HG03521 (cell line): ENCODE measurements around the gene TRMU.
"Not testable (repeated sequence)": the region's sequence is repeated elsewhere in the genome, so short reads cannot be mapped to it uniquely, and the experiment has no call there.

Experiments used
- ATAC-seq: cut with Tn5 transposase; IDR thresholded peaks from one replicate; pipeline ENCODE4 v1.9.1; 2021; ENCODE audit warnings: mild to moderate bottlenecking, moderate library complexity; ENCODE audit not compliant: unreplicated experiment

TRMU gene

GRCh38 chr22:46381731-46382130, 46.2 kb downstream of the TRMU start:
- no peak for ATAC-seq

DNA sequence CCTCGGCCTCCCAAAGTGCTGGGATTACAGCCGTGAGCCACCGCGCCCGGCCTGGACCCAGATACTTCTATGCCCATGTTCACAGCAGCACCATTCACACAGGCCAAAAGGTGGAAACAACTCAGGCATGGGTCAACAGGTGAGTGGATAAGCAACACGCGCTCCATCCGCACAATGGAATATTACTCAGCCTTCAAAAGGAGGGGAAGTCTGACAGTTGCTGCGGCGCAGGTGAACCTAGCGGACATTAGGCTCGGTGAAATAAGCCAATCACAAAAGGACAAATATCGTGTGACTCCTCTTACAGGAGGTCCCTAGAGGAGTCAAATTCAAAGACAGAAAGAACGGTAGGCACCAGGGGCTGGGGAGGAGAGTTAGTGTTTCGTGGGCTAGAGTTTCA, 47.0 kb downstream of the TRMU start:
- no peak for ATAC-seq

DNA sequence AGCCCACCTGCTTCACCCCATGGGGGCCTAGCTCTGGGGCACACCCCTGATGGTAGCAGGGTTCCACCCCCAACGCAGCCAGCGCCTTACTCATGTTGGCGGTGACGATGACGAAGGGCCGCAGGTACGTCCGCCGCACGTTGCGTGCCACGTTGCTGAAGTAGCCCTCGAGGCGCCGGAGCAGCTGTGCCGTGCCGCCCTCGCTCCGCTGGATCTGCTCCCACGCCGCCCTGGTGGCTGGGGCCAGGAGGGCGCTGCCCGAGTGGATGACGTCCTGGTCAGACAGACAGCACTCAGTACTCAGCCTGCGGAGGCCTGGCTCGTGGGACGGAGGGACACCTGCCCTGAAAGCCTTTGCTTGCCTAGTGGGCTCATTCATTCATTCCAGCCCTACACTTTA, 50.8 kb downstream of the TRMU start:
- no peak for ATAC-seq

- ATAC-seq, result no peak
Observed at GRCh38 chr22:46387748-46388147, 52.2 kb downstream of the TRMU start.

- no peak for ATAC-seq
Observed at GRCh38 chr22:46388647-46389046, 53.1 kb downstream of the TRMU start.

- no peak for ATAC-seq
Observed at GRCh38 chr22:46389081-46389480, 53.6 kb downstream of the TRMU start.

DNA sequence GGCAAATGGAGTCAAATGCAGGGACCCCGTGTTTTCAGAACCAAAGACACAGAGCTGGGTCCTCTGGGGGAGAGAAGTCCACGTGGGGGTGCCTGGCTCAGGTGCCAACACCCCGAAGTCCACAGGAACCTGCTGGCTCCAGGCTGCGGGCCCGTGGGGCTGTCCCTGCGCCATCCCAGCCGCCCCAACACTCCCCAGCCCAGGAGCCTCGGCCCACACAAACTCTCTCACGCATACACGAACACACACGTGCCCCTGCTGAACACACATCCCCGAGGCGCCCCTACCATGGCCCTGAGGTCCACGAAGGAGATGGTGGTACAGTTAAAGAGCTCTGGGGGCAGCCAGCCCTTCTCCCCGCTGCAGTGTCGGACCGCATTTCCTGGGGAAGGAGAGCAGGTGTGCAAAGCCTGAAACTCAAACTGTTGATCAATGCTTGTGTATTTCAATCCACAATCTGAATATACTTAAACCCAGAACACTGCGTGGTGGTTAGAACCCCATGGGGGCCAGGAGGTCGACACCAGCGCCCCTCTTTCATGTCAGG, 54.7 kb downstream of the TRMU start:
- no peak for ATAC-seq

- no peak for ATAC-seq
Observed at GRCh38 chr22:46390652-46391301, 55.3 kb downstream of the TRMU start.

- no peak for ATAC-seq
Observed at GRCh38 chr22:46391486-46392136, 56.1 kb downstream of the TRMU start.

DNA sequence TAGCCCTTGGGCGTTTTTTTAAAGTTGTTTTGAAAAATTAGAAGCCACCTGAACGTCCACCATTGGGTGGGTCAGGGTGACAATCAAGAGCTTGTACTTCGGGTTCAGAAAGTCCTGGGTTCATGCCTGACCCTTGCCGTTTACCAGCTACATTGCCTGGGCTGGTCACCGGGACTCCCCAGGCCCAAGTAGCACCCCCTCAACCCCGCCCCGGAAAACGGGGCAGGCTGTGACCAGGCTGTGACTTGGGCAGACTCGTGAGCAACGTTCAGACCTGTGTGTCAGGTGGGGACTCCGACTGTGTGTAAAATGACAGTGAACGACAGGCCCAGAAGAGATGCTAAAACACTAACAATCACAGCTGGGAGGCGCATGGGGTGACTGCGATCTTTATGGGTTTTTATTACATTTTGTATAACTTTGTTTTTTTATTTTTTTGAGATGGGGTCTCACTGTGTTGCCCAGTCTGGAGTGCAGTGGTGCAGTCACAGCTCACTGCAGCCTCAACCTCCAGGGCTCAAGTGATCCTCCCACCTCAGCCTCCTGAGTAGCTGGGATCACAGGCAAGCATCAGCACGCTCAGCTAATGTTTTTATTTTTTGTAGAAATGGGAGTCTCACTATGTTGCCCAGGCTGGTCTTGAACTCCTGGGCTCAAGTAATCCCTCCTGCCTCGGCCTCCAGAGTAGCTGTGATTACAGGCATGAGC, 56.8 kb downstream of the TRMU start:
- ATAC-seq, result no peak

DNA sequence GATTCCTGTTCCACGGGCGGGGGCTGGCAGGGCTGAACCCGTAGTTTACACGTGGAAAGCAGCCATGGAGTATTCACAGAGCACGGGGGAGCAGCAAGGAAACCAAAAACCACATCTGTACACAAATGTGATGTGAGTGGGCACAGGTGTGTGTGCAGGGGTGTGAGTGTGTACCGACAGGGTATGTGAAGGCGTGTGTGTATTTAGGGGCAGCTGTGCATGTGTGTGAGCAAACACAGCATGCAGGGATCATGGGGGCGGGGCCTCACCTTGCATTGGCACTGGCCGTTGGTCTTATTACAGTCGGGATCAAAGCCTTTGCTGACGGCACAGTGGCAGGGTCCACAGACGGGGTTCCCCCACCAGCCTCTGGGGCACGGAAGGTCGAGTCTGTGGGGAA, 58.4 kb downstream of the TRMU start:
- ATAC-seq, result no peak

GRCh38 chr22:46394622-46395021, 59.1 kb downstream of the TRMU start:
- ATAC-seq, result no peak

DNA sequence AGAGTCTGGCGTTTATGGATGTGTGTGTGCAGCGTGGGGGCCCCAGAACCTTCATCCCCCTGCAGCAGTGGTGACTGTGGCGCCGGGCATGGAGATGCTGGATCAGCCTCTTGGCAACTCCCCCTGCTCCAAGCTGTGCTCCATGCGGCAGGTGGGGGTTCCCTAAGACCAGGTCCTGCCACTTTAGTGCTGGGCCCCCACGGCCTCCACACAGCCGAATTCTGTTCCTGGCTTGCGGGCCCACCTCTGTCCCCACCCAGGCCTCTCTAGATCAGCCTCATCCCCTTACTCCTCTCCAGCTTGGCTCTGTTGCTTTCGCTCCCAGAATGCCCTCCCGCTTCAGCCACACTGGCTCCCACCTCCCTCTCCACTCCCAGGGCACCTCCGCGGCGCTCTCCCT, 59.6 kb downstream of the TRMU start:
- no peak for ATAC-seq

- ATAC-seq, result not testable (repeated sequence)
Observed at GRCh38 chr22:46397049-46397448, 61.5 kb downstream of the TRMU start.

DNA sequence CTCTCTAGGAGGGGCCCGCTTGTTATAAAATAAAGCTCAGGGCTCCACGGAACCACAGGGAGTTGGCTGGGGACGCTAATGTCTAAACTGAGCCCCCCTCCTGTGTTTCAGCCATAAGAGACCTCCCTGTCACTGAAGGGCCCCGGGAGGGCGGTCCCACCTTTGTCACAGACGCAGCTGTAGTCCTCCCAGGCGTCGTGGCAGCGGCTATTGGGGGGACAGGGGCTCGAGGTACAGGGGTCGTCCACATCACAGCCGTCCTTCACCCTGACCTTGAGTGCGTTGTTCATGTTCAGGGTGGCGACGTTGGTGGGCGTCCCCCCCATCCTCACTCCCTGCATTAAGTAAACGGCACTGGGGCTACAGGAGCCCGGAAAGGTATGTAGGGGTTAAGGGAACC, 62.0 kb downstream of the TRMU start:
- no peak for ATAC-seq

GRCh38 chr22:46397951-46398350, 62.4 kb downstream of the TRMU start:
- ATAC-seq, result no peak

GRCh38 chr22:46399251-46400024, 63.9 kb downstream of the TRMU start:
- no peak for ATAC-seq

GRCh38 chr22:46401370-46401769, 65.9 kb downstream of the TRMU start:
- ATAC-seq, result no peak

- ATAC-seq, result no peak
Observed at GRCh38 chr22:46402505-46402904, 67.0 kb downstream of the TRMU start.

- not testable (repeated sequence) for ATAC-seq
Observed at GRCh38 chr22:46403880-46404279, 68.4 kb downstream of the TRMU start.

- ATAC-seq, result no peak
Observed at GRCh38 chr22:46405901-46406300, 70.4 kb downstream of the TRMU start.
